GM19328 (cell line): ENCODE measurements around the gene RAD51B.

Experiments
- ATAC-seq: cut with Tn5 transposase; IDR thresholded peaks from one replicate; pipeline ENCODE4 v1.9.1; 2021; ENCODE audit warnings: mild to moderate bottlenecking, moderate library complexity; ENCODE audit not compliant: unreplicated experiment

The RAD51B gene

GRCh38 chr14:68343534-68344118, 524.0 kb downstream of the RAD51B start:
- ATAC-seq, result no peak

- no peak for ATAC-seq
Measured at GRCh38 chr14:68345738-68346137, 526.2 kb downstream of the RAD51B start.

- no peak for ATAC-seq
Measured at GRCh38 chr14:68346556-68347343, 527.2 kb downstream of the RAD51B start.

GRCh38 chr14:68349900-68350629, 530.5 kb downstream of the RAD51B start:
- no peak for ATAC-seq

GRCh38 chr14:68355415-68355814, 535.8 kb downstream of the RAD51B start:
- ATAC-seq, result no peak

GRCh38 chr14:68357777-68358176, 538.2 kb downstream of the RAD51B start:
- ATAC-seq, result no peak

- no peak for ATAC-seq
Measured at GRCh38 chr14:68358500-68358899, 538.9 kb downstream of the RAD51B start.

- ATAC-seq, result no peak
Measured at GRCh38 chr14:68359022-68359836, 539.6 kb downstream of the RAD51B start.

- no peak for ATAC-seq
Measured at GRCh38 chr14:68359837-68360552, 540.4 kb downstream of the RAD51B start.

GRCh38 chr14:68361231-68361630, 541.7 kb downstream of the RAD51B start:
- ATAC-seq, result no peak

GRCh38 chr14:68362846-68363245, 543.3 kb downstream of the RAD51B start:
- no peak for ATAC-seq

GRCh38 chr14:68363466-68363842, 543.9 kb downstream of the RAD51B start:
- ATAC-seq, result no peak

- no peak for ATAC-seq
Measured at GRCh38 chr14:68363843-68364767, 544.5 kb downstream of the RAD51B start.

GRCh38 chr14:68364792-68365192, 545.2 kb downstream of the RAD51B start:
- ATAC-seq, result no peak

- no peak for ATAC-seq
Measured at GRCh38 chr14:68365228-68365627, 545.6 kb downstream of the RAD51B start.

- no peak for ATAC-seq
Measured at GRCh38 chr14:68366656-68367055, 547.1 kb downstream of the RAD51B start.

GRCh38 chr14:68367536-68367935, 548.0 kb downstream of the RAD51B start:
- no peak for ATAC-seq

GRCh38 chr14:68368850-68369249, 549.3 kb downstream of the RAD51B start:
- ATAC-seq, result no peak

- ATAC-seq, result no peak
Measured at GRCh38 chr14:68369281-68370056, 549.9 kb downstream of the RAD51B start.
